Left ventricle myocardium inferior (tissue), 1 donor: Measurements from ENCODE around the gene OR5AR1. TPM values are rescaled to one million over a fixed set of nuclear protein-coding genes. Genes with fewer than 3 reads are reported as not detected.

Experiments
- DNase-seq: peaks from one replicate; pipeline ENCODE4 v3.0.0-alpha.2; 2020
- H3K27ac ChIP-seq: fragments of 200-600 bp; replicated peaks from 2 replicates; pipeline ENCODE4 v1.8.0; 2021
- H3K27me3 ChIP-seq: fragments of 200-600 bp; 2 replicates; pipeline ENCODE4 v1.8.0; 2021; ENCODE audit warnings: low read depth
- H3K36me3 ChIP-seq: fragments of 200-600 bp; 2 replicates; pipeline ENCODE4 v1.8.0; 2021
- H3K4me1 ChIP-seq: fragments of 200-600 bp; 2 replicates; pipeline ENCODE4 v1.8.0; 2021
- H3K4me3 ChIP-seq: fragments of 200-600 bp; 2 replicates; pipeline ENCODE4 v1.8.0; 2021; ENCODE audit warnings: mild to moderate bottlenecking, moderate library complexity
- H3K9me3 ChIP-seq: fragments of 200-600 bp; replicated peaks from 2 replicates; pipeline ENCODE4 v1.8.0; 2021
- intact Hi-C: fragments of 100-400 bp; cut with micrococcal nuclease; formaldehyde crosslinking; loops from one replicate; pipeline ENCODE4 v1.11.0; 2022
- total RNA-seq: library from RNA; stranded (reverse); fragmentation: NEBNext Ultra II Directional; extraction: Animal tissue kit (Norgen Biotek cat#: 25700); gene quantifications from one replicate; pipeline ENCODE4 v1.2.1, GENCODE V29; 2021
- TF ChIP-seq, protein P1 (sequence below): fragments of 200-600 bp; IDR thresholded peaks from 2 replicates; pipeline ENCODE4 v1.8.0; 2021; ENCODE audit warnings: antibody characterized with exemption, mild to moderate bottlenecking, borderline replicate concordance
- donor health status: DM: no; HTN: yes; CAD: no; lungs with severe emphysema.

Gene OR5AR1
- total RNA-seq, 1 donor from 2014 or later: not detected

DNA sequence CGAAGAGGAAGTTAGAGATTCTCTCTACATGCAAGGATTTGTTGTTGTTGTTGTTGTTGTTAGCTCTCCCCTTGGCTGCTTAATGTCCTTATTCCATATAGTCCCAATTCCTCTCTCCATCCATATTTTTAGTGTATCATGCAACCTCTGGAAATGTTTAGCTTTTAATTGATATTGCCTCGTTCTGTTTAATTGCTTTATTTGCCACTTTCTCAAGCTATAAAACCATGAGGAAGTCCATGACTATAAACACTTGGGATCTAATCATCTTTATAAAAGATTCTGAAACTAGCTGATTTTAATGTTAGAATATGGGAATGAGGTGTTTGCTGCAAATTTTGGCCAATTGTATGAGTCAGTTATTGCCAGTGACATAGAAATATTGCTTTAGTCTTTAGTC lies 29.9 kb downstream of the OR5AR1 start:
- Histone ChIP-seq H3K27ac (no peak overlapping the region), H3K4me3 (no peak overlapping the region), H3K9me3 (no peaks in the 10 kb centered on the region), H3K27me3 (peaks cover 3% of the 10 kb centered on the region), H3K36me3 (no peaks in the 10 kb centered on the region), H3K4me1 (no peaks in the 10 kb centered on the region)
- no peak for DNase-seq
- TF ChIP-seq, protein P1, sequence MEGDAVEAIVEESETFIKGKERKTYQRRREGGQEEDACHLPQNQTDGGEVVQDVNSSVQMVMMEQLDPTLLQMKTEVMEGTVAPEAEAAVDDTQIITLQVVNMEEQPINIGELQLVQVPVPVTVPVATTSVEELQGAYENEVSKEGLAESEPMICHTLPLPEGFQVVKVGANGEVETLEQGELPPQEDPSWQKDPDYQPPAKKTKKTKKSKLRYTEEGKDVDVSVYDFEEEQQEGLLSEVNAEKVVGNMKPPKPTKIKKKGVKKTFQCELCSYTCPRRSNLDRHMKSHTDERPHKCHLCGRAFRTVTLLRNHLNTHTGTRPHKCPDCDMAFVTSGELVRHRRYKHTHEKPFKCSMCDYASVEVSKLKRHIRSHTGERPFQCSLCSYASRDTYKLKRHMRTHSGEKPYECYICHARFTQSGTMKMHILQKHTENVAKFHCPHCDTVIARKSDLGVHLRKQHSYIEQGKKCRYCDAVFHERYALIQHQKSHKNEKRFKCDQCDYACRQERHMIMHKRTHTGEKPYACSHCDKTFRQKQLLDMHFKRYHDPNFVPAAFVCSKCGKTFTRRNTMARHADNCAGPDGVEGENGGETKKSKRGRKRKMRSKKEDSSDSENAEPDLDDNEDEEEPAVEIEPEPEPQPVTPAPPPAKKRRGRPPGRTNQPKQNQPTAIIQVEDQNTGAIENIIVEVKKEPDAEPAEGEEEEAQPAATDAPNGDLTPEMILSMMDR: no peak
- intact Hi-C loops: no loop called here

GRCh38 chr11:56698795-56699194 lies 35.3 kb downstream of the OR5AR1 start, which contains the start of gene OR9G1:
TSS of gene OR9G1 (plus strand) at chr11:56699095. CDS start at chr11:56700388, 1,293 bp downstream.
- TF ChIP-seq, protein P1: no peak
- Histone ChIP-seq H3K9me3 (no peaks in the 10 kb centered on the region), H3K36me3 (no peaks in the 10 kb centered on the region), H3K27me3 (peaks cover 3% of the 10 kb centered on the region), H3K27ac (no peak within 1 kb of the TSS), H3K4me1 (no peaks in the 10 kb centered on the region), H3K4me3 (no peak within 1 kb of the TSS)
- no peak for DNase-seq
- intact Hi-C loops: no loop called here

- H3K27me3 ChIP-seq: no peaks in the 10 kb centered on the region
These were observed 36.9 kb downstream of the OR5AR1 start for GRCh38 chr11:56700242-56700913.

DNA sequence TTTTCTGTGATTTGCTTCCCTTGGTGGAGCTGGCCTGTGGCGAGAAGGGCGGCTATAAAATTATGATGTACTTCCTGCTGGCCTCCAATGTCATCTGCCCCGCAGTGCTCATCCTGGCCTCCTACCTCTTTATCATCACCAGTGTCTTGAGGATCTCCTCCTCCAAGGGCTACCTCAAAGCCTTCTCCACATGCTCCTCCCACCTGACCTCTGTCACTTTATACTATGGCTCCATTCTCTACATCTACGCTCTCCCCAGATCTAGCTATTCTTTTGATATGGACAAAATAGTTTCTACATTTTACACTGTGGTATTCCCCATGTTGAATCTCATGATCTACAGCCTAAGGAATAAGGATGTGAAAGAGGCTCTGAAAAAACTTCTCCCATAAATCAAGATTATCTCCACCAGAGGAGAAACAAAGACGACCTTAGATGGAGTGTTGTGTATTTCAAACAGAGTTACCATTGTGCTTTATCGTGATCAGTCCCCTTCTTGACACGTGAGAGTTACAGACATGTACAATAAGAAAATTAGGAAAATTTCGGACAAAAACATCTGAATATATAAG lies 37.5 kb downstream of the OR5AR1 start:
- H3K27me3 ChIP-seq: no peaks in the 10 kb centered on the region
- TF ChIP-seq, protein P1: no peak
- intact Hi-C loops: no loop called here
- DNase-seq: no peak
- H3K27ac ChIP-seq: no peak overlapping the region
- H3K4me1 ChIP-seq: no peaks in the 10 kb centered on the region
- H3K36me3 ChIP-seq: no peaks in the 10 kb centered on the region
- H3K9me3 ChIP-seq: no peaks in the 10 kb centered on the region
- no peak overlapping the region for H3K4me3 ChIP-seq

More at GRCh38 chr11:56700242-56700913, 36.9 kb downstream of the OR5AR1 start:
- Histone ChIP-seq H3K36me3 (no peaks in the 10 kb centered on the region), H3K4me1 (no peaks in the 10 kb centered on the region), H3K27ac (no peak overlapping the region), H3K4me3 (no peak overlapping the region), H3K9me3 (no peaks in the 10 kb centered on the region)
- intact Hi-C loops: no loop called here
- DNase-seq: no peak
- TF ChIP-seq, protein P1: no peak

GRCh38 chr11:56705784-56706396 lies 42.4 kb downstream of the OR5AR1 start:
- peaks cover 32% of the 10 kb centered on the region for H3K9me3 ChIP-seq
- TF ChIP-seq, protein P1: no peak
- no peaks in the 10 kb centered on the region for H3K36me3 ChIP-seq
- DNase-seq: no peak
- intact Hi-C loops: no loop called here
- no peak overlapping the region for H3K27ac ChIP-seq
- H3K27me3 ChIP-seq: no peaks in the 10 kb centered on the region
- H3K4me3 ChIP-seq: no peak overlapping the region
- no peaks in the 10 kb centered on the region for H3K4me1 ChIP-seq
